ENCODE data around the gene ASXL1.

GRCh38 chr20:32453467-32454163 lies 95.5 kb downstream of the ASXL1 start:
- TF ChIP-seq CTCF (IDR thresholded peaks at IDR 0.05) (no peak), POLR2AphosphoS5 (IDR thresholded peaks at IDR 0.05) (no peak)

Measured in gastroesophageal sphincter (tissue), 3 donors.